ENCODE measurements around the gene NFKBIL1.

DNA sequence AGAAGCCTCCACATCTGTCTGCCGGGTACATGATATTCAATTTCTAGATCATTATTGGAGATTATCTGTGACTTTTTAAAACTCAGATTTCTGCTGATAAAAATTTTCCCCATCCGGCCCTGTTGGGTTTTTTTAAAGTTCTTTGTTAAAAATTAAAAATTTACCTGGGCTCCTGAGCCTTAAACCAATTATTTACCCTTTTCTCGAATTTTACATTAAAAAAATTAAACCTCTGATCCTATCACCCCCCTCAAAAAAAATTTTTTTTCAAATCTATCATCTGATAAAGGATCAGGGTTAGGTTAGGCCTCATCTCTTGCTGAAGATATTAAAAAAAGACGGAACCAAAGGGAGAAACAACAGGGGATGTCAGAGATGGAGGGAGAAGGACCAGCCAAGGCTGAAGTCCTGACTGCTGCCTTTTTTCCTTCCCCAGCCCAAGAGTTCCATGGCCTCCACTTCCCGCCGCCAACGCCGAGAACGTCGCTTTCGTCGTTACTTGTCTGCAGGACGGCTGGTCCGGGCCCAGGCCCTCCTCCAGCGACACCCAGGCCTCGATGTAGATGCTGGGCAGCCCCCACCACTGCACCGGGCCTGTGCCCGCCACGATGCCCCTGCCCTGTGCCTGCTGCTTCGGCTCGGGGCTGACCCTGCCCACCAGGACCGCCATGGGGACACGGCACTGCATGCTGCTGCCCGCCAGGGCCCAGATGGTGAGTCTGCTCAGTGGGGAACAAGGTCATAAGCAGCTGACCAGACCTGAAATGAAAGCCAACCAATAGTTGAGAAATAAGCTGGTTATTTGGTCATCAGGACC lies 527 bp downstream of the NFKBIL1 start:
- TF ChIP-seq, protein P1, sequence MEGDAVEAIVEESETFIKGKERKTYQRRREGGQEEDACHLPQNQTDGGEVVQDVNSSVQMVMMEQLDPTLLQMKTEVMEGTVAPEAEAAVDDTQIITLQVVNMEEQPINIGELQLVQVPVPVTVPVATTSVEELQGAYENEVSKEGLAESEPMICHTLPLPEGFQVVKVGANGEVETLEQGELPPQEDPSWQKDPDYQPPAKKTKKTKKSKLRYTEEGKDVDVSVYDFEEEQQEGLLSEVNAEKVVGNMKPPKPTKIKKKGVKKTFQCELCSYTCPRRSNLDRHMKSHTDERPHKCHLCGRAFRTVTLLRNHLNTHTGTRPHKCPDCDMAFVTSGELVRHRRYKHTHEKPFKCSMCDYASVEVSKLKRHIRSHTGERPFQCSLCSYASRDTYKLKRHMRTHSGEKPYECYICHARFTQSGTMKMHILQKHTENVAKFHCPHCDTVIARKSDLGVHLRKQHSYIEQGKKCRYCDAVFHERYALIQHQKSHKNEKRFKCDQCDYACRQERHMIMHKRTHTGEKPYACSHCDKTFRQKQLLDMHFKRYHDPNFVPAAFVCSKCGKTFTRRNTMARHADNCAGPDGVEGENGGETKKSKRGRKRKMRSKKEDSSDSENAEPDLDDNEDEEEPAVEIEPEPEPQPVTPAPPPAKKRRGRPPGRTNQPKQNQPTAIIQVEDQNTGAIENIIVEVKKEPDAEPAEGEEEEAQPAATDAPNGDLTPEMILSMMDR (IDR thresholded peaks at IDR 0.05): no peak
- TF ChIP-seq POLR2A (IDR thresholded peaks at IDR 0.05): no peak
- no peak for TF ChIP-seq POLR2AphosphoS5 (IDR thresholded peaks at IDR 0.05)

All from breast epithelium (tissue), 3 donors.